Measurements from ENCODE around the gene ZBTB40. TPM values are rescaled to one million over a fixed set of nuclear protein-coding genes. Genes with fewer than 3 reads are reported as not detected.

ZBTB40 gene
- total RNA-seq, 1 experiment from 2014 or later = 19.5 TPM

- TF ChIP-seq ZBTB33 (IDR thresholded peaks at IDR 0.05; ENCODE audit: extremely low read depth, insufficient replicate concordance, low read length) (no peak), SRF (IDR thresholded peaks at IDR 0.05; ENCODE audit: low read depth) (no peak), SIN3A (IDR thresholded peaks at IDR 0.05; ENCODE audit: low read depth) (no peak), SP1 (IDR thresholded peaks at IDR 0.05; ENCODE audit: low read depth) (no peak), EGR1 (IDR thresholded peaks at IDR 0.05; ENCODE audit: low read depth) (no peak)
Observed at GRCh38 chr1:22512873-22513272, 61.2 kb downstream of the ZBTB40 start (continued).

GRCh38 chr1:22516906-22517571, 65.4 kb downstream of the ZBTB40 start:
- ChIA-PET POLR2A (no interaction called here), CTCF (no interaction called here), RAD21 (ENCODE audit: low non-redundant PET in 1 of 2, low total read pairs in 2 of 2, uncharacterized antibody in 2 of 2, unreplicated experiment in 2 of 2) (no interaction called here)
- no peaks in the 10 kb centered on the region for H3K4me1 ChIP-seq (ENCODE audit: control insufficient read depth in 1 of 2, insufficient read depth in 2 of 2, low read length in 2 of 2)
- ATAC-seq = no peak
- H2AFZ ChIP-seq (ENCODE audit: low read depth, low read length, poor library complexity, severe bottlenecking) = no peak overlapping the region
- no peak overlapping the region for H3K4me2 ChIP-seq (ENCODE audit: low read length)
- no peak for DNase-seq (ENCODE audit: low read depth, low spot score)
- H4K20me1 ChIP-seq (ENCODE audit: insufficient read depth) = no peaks in the 10 kb centered on the region
- no TSS peak for BruUV-seq (replicated peaks)
- intact Hi-C loops (cut with micrococcal nuclease) = no loop called here
- H3K36me3 ChIP-seq (ENCODE audit: control insufficient read depth in 1 of 2, insufficient read depth in 2 of 2, low read length in 2 of 2) = peaks cover 2 to 33% of the 10 kb centered on the region in 2 experiments
- H3K9me2 ChIP-seq (ENCODE audit: insufficient read depth) = no peaks in the 10 kb centered on the region
- no peak overlapping the region for H3K27ac ChIP-seq (ENCODE audit: low read depth, low read length)
- no peaks in the 10 kb centered on the region for H3K9me3 ChIP-seq (ENCODE audit: control insufficient read depth in 1 of 2, insufficient read depth in 1 of 2, low read depth in 1 of 2, low read length in 2 of 2)
- no peaks in the 10 kb centered on the region for H3K27me3 ChIP-seq (ENCODE audit: insufficient read depth, low read length)
- no peak overlapping the region for H3K4me3 ChIP-seq (replicated peaks in 1 of 2; ENCODE audit: low read depth in 1 of 2, low read length in 2 of 2)
- no peak overlapping the region for H3K9ac ChIP-seq (ENCODE audit: low read length)
- no peaks in the 10 kb centered on the region for H3K79me2 ChIP-seq (ENCODE audit: insufficient read depth, low read length)
- no peak for TF ChIP-seq JUND (IDR thresholded peaks at IDR 0.05)
- TF ChIP-seq MAX (IDR thresholded peaks at IDR 0.05) = no peak
- TF ChIP-seq CBX3 (IDR thresholded peaks at IDR 0.05; ENCODE audit: low read depth) = no peak
- no peak for TF ChIP-seq EGR1 (IDR thresholded peaks at IDR 0.05; ENCODE audit: low read depth)
- no peak for TF ChIP-seq FOSL1 (IDR thresholded peaks at IDR 0.05; ENCODE audit: low read depth)
- TF ChIP-seq POLR2A (IDR thresholded peaks at IDR 0.05; ENCODE audit: borderline replicate concordance, extremely low read depth, insufficient read depth, insufficient read length) = no peak
- TF ChIP-seq ATF3 (IDR thresholded peaks at IDR 0.05) = no peak
- no peak for TF ChIP-seq ZBTB33 (IDR thresholded peaks at IDR 0.05; ENCODE audit: extremely low read depth, insufficient replicate concordance, low read length)
- no peak for TF ChIP-seq RAD21 (IDR thresholded peaks at IDR 0.05; ENCODE audit: low read depth)
- no peak for TF ChIP-seq SRF (IDR thresholded peaks at IDR 0.05; ENCODE audit: low read depth)
- no peak for TF ChIP-seq EZH2phosphoT487 (IDR thresholded peaks at IDR 0.05; ENCODE audit: borderline replicate concordance)
- TF ChIP-seq CTCF (IDR thresholded peaks at IDR 0.05 in 2 of 3, conservative IDR thresholded peaks at IDR 0.05 in 1 of 3; ENCODE audit: borderline replicate concordance in 1 of 3, insufficient read depth in 1 of 3, low read depth in 2 of 3, low read length in 2 of 3) = no peak
- TF ChIP-seq EZH2 (IDR thresholded peaks at IDR 0.05) = no peak

Measured in HCT116 (cell line).